Neural progenitor cell (in vitro differentiated cells): Measurements from ENCODE around the gene PRF1.

Source experiments
- CTCF ChIP-seq: fragments of 200-600 bp; sonication (generic); IDR thresholded peaks from 2 replicates; pipeline ENCODE4 v1.5.1; 2017; ENCODE audit warnings: antibody characterized with exemption, mild to moderate bottlenecking
- EZH2 ChIP-seq: fragments of 200-600 bp; sonication (generic); IDR thresholded peaks from 2 replicates; pipeline ENCODE4 v1.6.1; 2017; ENCODE audit warnings: antibody characterized with exemption, mild to moderate bottlenecking, moderate library complexity
- EZH2phosphoT487 ChIP-seq: fragments of 200-600 bp; sonication (generic); IDR thresholded peaks from 2 replicates; pipeline ENCODE4 v1.6.1; 2017; ENCODE audit warnings: antibody characterized with exemption

- TF ChIP-seq CTCF, result no peak
- TF ChIP-seq EZH2, result no peak
- TF ChIP-seq EZH2phosphoT487, result no peak
Measured at GRCh38 chr10:70573599-70574506, 28.7 kb downstream of the PRF1 start.
